GM19395 (cell line): Measurements from ENCODE around the gene HMGXB4.

Source experiments
- ATAC-seq: cut with Tn5 transposase; IDR thresholded peaks from one replicate; pipeline ENCODE4 v1.9.1; 2021; ENCODE audit warnings: mild to moderate bottlenecking, moderate library complexity; ENCODE audit not compliant: unreplicated experiment

Gene HMGXB4

DNA sequence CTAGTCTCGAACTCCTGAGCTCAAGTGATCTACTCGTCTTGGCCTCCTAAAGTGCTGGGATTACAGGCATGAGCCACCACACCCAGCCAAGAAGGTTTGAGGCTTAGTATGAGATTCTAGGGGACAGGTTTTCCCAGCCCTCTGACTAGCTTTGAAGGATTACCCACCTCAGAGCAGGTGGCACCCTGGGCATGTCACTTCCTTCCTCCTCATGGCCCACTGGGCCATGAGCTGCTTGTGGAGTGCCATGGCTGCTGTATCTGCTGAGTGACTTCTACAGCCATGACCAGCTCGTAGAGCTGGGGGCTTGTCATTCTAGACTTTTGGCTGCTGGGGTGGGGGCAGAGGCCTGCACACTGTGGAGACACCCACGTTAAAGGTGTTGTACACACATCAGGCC is 67.5 kb downstream of the HMGXB4 start:
- ATAC-seq = no peak

GRCh38 chr22:35325209-35325608 is 67.9 kb downstream of the HMGXB4 start:
- ATAC-seq = no peak

GRCh38 chr22:35326854-35327562 is 69.7 kb downstream of the HMGXB4 start:
- no peak for ATAC-seq

DNA sequence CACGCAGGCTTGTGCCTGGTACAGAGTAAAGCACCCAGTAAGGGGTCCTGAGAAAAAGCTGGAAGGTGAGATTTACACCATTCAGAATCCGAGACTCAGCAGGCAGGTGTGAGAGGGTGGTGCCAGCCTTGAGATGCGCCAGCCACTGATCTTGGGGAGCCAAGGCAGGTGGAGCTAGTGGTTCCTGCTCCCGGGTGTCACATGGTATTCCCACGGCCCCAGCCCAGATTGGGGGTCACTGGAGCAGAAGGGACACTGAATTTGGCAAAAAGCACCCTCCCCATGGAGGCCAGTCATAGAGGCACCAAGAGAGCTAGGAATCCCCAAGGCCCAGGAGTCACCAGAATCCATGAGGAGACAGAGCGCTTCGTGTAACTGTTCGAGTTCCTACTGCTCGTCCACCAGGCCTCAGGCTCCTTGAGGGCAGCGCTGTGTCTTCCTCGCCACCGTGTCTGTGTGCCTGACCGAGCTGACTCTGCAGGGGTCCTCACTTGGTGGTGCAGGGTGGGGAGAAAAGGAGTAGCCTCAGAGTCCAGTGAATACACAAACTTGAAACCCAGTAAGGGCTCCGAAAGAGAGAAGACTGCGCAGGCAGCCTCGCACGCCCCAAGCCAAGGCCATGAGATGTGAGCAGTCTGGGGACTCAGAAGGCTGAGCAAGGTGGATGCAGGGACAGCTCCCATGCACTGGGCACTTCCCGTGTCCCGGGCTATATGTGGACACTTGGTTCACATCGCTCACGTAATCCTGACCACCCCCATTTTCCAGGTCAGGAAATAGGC is 70.6 kb downstream of the HMGXB4 start:
- no peak for ATAC-seq

GRCh38 chr22:35328472-35328885 is 71.2 kb downstream of the HMGXB4 start:
- no peak for ATAC-seq

DNA sequence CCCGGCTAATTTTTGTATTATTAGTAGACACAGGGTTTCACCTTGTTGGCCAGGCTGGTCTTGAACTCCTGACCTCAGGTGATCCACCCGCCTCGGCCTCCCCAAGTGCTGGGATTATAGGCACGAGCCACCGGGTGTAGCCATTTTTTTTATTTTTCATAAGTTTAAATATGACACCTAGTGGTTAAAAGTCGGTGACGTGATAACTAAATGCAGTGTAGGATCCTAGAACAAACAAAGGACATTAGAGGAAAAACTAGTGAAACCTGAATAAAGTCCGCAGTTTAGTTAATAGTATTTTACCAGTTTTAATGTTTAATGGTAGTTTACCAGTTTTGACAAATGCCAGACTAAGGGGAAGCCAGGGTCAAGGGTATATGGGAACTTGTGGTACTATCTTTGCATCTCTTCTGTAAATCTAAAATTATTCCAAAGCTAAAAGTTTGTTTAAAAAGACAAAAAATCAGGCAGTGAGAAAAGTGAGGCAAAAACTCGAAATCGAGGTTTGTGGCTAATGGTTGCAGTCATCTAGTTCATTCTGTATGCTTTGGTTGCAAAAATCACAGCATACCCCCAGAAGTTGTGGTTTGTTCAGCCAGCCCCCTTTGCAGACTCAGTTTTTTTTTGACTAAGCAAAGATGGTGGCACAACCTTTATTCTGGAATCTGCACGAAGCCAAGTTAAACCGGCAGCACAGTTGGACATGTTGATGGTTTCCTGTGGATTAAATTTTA is 72.0 kb downstream of the HMGXB4 start:
- ATAC-seq = no peak

DNA sequence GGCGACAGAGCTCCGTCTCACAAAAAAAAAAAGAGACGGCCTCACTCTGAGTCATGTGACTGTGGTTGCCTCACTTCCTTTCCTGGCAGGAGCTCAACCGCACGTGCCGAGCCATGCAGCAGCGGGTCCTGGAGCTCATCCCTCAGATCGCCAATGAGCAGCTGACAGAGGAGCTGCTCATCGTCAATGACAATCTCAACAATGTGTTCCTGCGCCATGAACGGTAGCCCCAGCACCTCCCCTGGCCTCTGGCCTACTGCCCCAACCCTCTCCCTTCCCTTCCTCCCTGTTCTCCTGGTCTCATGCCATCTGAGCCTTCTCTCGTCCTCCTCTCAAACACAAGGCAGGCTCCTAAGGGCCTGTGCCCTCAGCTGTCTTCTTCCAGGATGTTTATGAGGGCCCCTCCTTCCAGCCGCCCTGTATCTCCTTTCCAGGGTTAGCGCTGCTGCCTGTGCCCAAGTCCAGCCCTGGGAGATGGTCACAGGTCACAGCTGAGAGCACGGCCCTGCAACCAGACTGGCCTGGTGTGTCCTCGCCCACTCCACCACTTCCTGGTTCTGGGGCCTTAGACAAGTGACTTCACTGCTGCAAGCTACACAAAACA is 73.1 kb downstream of the HMGXB4 start:
- no peak for ATAC-seq

- no peak for ATAC-seq
These were observed 75.0 kb downstream of the HMGXB4 start for GRCh38 chr22:35332278-35332677.

- no peak for ATAC-seq
These were observed 75.9 kb downstream of the HMGXB4 start for GRCh38 chr22:35333220-35333619.

DNA sequence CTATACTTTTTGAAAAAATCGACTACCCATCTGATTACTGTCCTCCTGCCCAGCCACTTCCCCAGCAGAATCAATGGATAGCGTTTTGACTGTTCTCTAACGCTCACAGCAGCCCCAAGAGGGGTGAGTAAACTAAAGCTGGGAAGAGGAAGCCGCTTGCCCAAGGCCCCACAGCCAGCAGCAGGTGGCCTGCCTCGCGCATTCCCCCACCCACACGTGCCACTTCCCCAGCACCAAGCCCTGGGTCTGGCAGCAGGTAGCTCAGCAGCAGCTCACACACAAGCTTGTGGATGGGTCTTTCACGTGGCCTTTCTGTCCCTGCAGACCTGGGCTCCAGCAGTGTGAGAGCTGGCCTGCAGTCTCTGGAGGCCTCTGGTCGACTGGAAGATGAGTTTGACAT is 76.7 kb downstream of the HMGXB4 start:
- no peak for ATAC-seq

DNA sequence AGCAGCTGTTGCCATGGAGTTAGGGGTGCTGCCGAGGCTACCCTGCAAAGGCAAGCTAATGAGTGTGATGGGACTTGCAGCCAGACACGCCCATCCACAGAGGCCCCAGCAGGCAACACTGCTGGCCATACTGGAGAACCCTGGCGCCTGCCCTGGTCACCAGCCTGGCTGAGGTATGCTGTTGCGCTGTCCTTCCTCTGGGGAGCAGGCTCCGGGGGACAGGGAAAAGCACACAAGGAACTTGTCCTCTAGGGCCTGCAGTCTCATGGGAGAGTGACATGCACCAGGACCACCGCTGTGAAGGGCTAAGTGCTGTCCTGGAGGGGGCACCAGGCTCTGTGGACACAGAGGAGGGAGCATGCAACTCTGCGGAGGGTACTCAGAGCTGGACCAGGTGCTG is 78.2 kb downstream of the HMGXB4 start:
- ATAC-seq = no peak

GRCh38 chr22:35335936-35336781 is 78.9 kb downstream of the HMGXB4 start:
- no peak for ATAC-seq

DNA sequence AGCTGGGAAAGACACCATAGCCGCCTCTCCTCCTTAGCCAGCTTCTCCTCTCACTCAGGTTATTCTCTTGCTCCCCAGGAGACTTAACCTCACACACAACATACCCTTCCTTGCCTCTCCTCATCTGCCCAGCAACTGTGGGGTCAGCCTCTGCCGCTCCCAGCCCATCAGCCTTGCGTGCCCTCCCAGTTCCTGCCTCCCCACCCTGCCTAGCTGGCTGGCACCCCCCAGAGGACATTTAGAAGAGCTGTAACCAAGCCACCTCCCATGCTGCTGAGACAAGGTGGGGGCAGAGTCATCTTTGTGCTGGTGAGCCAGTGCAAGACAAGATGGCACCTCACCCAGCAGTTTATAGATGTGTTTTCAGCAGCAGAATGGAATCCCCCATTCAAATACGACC is 80.6 kb downstream of the HMGXB4 start:
- ATAC-seq = no peak

- no peak for ATAC-seq
These were observed 84.0 kb downstream of the HMGXB4 start for GRCh38 chr22:35341090-35341874.

DNA sequence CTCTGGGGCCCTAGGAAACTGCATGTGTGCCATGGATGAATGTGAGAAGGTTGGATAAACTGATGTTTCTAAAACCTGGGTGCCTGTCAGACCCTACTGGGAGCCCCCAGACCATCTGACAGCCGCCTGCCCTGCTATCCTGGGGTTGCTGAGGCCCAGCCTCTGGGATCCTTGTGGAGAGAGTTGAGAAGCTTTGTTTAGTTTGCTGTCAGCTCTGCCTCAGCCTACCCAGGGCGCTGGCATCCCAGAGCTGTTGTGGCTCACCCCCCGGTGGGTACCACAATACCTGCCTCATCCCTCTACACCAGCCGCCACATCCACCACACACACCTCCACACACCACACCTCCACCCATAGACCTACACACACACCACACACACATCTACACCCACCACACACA is 85.1 kb downstream of the HMGXB4 start:
- ATAC-seq = no peak

DNA sequence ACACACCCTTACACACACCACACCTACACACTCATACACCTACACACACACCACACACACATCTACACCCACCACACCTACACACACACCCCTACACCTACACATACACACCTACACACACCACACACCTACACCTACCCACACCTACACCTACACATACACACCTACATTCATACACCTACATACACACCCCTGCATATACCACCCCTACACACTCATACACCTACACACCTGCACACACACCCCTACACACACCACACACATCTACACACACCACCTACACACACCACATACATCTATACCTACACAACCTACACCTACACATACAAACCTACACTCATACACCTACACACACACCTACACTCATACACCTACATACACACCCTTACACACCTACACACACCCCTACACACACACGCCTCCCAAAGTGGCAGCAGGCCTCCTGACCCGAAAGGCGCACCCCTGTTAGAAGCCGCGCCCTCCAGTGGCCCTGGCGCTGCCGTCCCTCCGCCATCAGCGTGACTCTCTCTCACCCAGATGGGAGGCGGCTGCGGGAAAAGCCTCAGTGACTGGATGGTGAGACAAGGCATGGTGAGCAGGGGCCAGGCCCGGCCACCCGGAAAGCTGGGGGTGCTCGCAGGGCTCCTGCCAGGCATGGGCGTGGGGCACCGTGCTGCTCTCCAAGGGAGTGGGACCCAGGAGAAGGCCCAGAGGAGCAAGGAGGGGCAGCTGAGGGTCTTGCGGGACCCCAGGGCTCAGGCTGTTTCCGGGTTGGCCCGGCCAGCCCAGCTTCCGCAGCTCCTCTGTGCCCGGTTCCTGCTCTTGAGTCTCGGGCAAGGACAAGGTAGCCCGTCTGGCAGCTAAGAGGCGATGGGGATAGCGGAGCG is 86.6 kb downstream of the HMGXB4 start:
- no peak for ATAC-seq

DNA sequence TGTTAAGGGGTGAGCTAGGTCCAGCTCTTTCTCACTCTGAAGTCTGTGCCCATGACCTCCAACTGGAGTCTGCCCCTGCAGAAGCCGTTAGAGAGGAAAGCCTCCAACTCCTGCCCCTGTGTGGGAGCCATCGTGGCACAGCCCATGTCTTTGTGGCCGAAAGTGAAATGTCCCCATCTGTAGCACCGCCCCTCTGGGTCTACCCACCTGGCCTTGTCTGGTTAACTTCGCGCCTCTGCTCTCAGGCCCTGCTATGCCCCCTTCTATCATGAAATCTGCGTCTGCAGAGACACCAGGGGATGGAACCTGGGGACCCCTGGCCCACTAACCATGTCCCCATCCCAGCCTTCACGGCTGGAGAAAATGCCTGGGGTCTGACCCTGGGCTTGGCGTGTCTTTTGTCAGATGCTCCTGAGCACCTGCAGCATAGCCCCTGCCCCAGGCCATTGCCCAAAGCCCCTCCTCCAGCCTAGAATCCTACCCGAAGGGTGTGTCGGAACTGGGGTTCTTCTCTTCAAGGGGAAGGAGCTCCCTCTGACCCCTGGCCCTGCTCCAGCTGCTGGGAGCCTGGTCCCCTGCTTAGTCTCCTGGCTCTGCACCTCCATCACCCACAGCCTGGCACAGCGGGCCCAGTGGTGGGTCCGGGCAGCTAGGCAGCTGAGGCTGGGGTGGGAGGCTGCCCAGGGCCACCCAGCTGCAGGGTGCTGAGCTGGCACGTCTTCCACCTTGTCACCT is 87.8 kb downstream of the HMGXB4 start:
- no peak for ATAC-seq
